ENCODE measurements around the gene VWF.

Gene VWF

GRCh38 chr12:6078398-6079096 is 45.9 kb downstream of the VWF start:
- Mint-ChIP-seq H3K4me1 (peaks cover 24% of the 10 kb centered on the region), H3K4me3 (no peak overlapping the region), H3K27ac (ENCODE audit: low read depth) (no peak overlapping the region), H3K36me3 (ENCODE audit: insufficient read depth) (no peaks in the 10 kb centered on the region), H3K9me3 (no peaks in the 10 kb centered on the region), H3K27me3 (peaks cover 64% of the 10 kb centered on the region)
- DNase-seq (ENCODE audit: low spot score in 2 of 2): no peak
- ATAC-seq (replicated peaks; ENCODE audit: extremely low read depth, poor library complexity, severe bottlenecking): no peak

- H3K27me3 Mint-ChIP-seq: peaks cover 73% of the 10 kb centered on the region
- H3K9me3 Mint-ChIP-seq: no peaks in the 10 kb centered on the region
- no peaks in the 10 kb centered on the region for H3K36me3 Mint-ChIP-seq (ENCODE audit: insufficient read depth)
- H3K4me3 Mint-ChIP-seq: no peak overlapping the region
- peaks cover 24% of the 10 kb centered on the region for H3K4me1 Mint-ChIP-seq
- no peak for DNase-seq (ENCODE audit: low spot score in 2 of 2)
- no peak overlapping the region for H3K27ac Mint-ChIP-seq (ENCODE audit: low read depth)
- ATAC-seq (replicated peaks; ENCODE audit: extremely low read depth, poor library complexity, severe bottlenecking): no peak
These were observed 46.8 kb downstream of the VWF start for GRCh38 chr12:6077692-6078083.

GRCh38 chr12:6076776-6077691 is 47.4 kb downstream of the VWF start:
- Mint-ChIP-seq H3K27ac (ENCODE audit: low read depth) (no peak overlapping the region), H3K4me1 (peaks cover 24% of the 10 kb centered on the region), H3K27me3 (peaks cover 79% of the 10 kb centered on the region), H3K4me3 (no peak overlapping the region), H3K36me3 (ENCODE audit: insufficient read depth) (peaks cover 1% of the 10 kb centered on the region), H3K9me3 (no peaks in the 10 kb centered on the region)
- no peak for ATAC-seq (replicated peaks; ENCODE audit: extremely low read depth, poor library complexity, severe bottlenecking)
- DNase-seq (ENCODE audit: low spot score in 2 of 2): no peak

GRCh38 chr12:6076346-6076745 is 48.1 kb downstream of the VWF start:
- DNase-seq (ENCODE audit: low spot score in 2 of 2): no peak
- Mint-ChIP-seq H3K36me3 (ENCODE audit: insufficient read depth) (peaks cover 2% of the 10 kb centered on the region), H3K27ac (ENCODE audit: low read depth) (no peak overlapping the region), H3K4me1 (peaks cover 24% of the 10 kb centered on the region), H3K9me3 (no peaks in the 10 kb centered on the region), H3K4me3 (no peak overlapping the region), H3K27me3 (peaks cover 86% of the 10 kb centered on the region)
- no peak for ATAC-seq (replicated peaks; ENCODE audit: extremely low read depth, poor library complexity, severe bottlenecking)

- Mint-ChIP-seq H3K4me3 (peak overlapping the region; percentile 75), H3K9me3 (no peaks in the 10 kb centered on the region), H3K4me1 (peaks cover 24% of the 10 kb centered on the region), H3K36me3 (ENCODE audit: insufficient read depth) (peaks cover 2% of the 10 kb centered on the region), H3K27ac (ENCODE audit: low read depth) (peak overlapping the region; percentile 7), H3K27me3 (peaks cover 82% of the 10 kb centered on the region)
- ATAC-seq (replicated peaks; ENCODE audit: extremely low read depth, poor library complexity, severe bottlenecking) (peak; percentile 39), DNase-seq (ENCODE audit: low spot score in 2 of 2) (no peak)
These were observed 49.4 kb downstream of the VWF start for GRCh38 chr12:6074979-6075585.

- Mint-ChIP-seq H3K36me3 (ENCODE audit: insufficient read depth) (peaks cover 2% of the 10 kb centered on the region), H3K4me3 (peak overlapping the region; percentile 75), H3K9me3 (no peaks in the 10 kb centered on the region), H3K4me1 (peaks cover 27% of the 10 kb centered on the region), H3K27ac (ENCODE audit: low read depth) (peak overlapping the region; percentile 7), H3K27me3 (peaks cover 77% of the 10 kb centered on the region)
- DNase-seq (ENCODE audit: low spot score in 2 of 2) (no peak), ATAC-seq (replicated peaks; ENCODE audit: extremely low read depth, poor library complexity, severe bottlenecking) (peak; percentile 78)
These were observed 50.0 kb downstream of the VWF start for GRCh38 chr12:6074427-6074826.

- peaks cover 74% of the 10 kb centered on the region for H3K27me3 Mint-ChIP-seq
- ATAC-seq (replicated peaks; ENCODE audit: extremely low read depth, poor library complexity, severe bottlenecking): no peak
These were observed 51.0 kb downstream of the VWF start for GRCh38 chr12:6073426-6073825.

GRCh38 chr12:6072302-6072752 is 52.1 kb downstream of the VWF start:
- no peaks in the 10 kb centered on the region for H3K9me3 Mint-ChIP-seq
- H3K4me3 Mint-ChIP-seq: no peak overlapping the region
- H3K36me3 Mint-ChIP-seq (ENCODE audit: insufficient read depth): peaks cover 2% of the 10 kb centered on the region
- ATAC-seq (replicated peaks; ENCODE audit: extremely low read depth, poor library complexity, severe bottlenecking): no peak
- H3K4me1 Mint-ChIP-seq: peaks cover 31% of the 10 kb centered on the region
- no peak overlapping the region for H3K27ac Mint-ChIP-seq (ENCODE audit: low read depth)
- H3K27me3 Mint-ChIP-seq: peaks cover 65% of the 10 kb centered on the region
- DNase-seq (ENCODE audit: low spot score in 2 of 2): no peak

More at GRCh38 chr12:6073426-6073825, 51.0 kb downstream of the VWF start:
- peaks cover 2% of the 10 kb centered on the region for H3K36me3 Mint-ChIP-seq (ENCODE audit: insufficient read depth)
- no peak for DNase-seq (ENCODE audit: low spot score in 2 of 2)
- H3K4me3 Mint-ChIP-seq: no peak overlapping the region
- H3K4me1 Mint-ChIP-seq: peaks cover 31% of the 10 kb centered on the region
- H3K9me3 Mint-ChIP-seq: no peaks in the 10 kb centered on the region
- H3K27ac Mint-ChIP-seq (ENCODE audit: low read depth): no peak overlapping the region

- Mint-ChIP-seq H3K9me3 (no peaks in the 10 kb centered on the region), H3K4me1 (peaks cover 31% of the 10 kb centered on the region), H3K27ac (ENCODE audit: low read depth) (no peak overlapping the region), H3K4me3 (no peak overlapping the region), H3K36me3 (ENCODE audit: insufficient read depth) (peaks cover 2% of the 10 kb centered on the region), H3K27me3 (peaks cover 64% of the 10 kb centered on the region)
- ATAC-seq (replicated peaks; ENCODE audit: extremely low read depth, poor library complexity, severe bottlenecking) (no peak), DNase-seq (ENCODE audit: low spot score in 2 of 2) (no peak)
These were observed 52.9 kb downstream of the VWF start for GRCh38 chr12:6071589-6071988.

- no peak for ATAC-seq (replicated peaks; ENCODE audit: extremely low read depth, poor library complexity, severe bottlenecking)
- H3K4me3 Mint-ChIP-seq: no peak overlapping the region
- peaks cover 25% of the 10 kb centered on the region for H3K4me1 Mint-ChIP-seq
- H3K27me3 Mint-ChIP-seq: peaks cover 64% of the 10 kb centered on the region
- no peak for DNase-seq (ENCODE audit: low spot score in 2 of 2)
- no peaks in the 10 kb centered on the region for H3K9me3 Mint-ChIP-seq
- no peak overlapping the region for H3K27ac Mint-ChIP-seq (ENCODE audit: low read depth)
- H3K36me3 Mint-ChIP-seq (ENCODE audit: insufficient read depth): peaks cover 2% of the 10 kb centered on the region
These were observed 53.8 kb downstream of the VWF start for GRCh38 chr12:6070472-6071257.

GRCh38 chr12:6069437-6070093 is 54.9 kb downstream of the VWF start:
- peak; percentile 46 for ATAC-seq (replicated peaks; ENCODE audit: extremely low read depth, poor library complexity, severe bottlenecking)
- Mint-ChIP-seq H3K27ac (ENCODE audit: low read depth) (peak overlapping the region; percentile 2), H3K4me3 (no peak overlapping the region), H3K27me3 (peaks cover 60% of the 10 kb centered on the region), H3K9me3 (no peaks in the 10 kb centered on the region), H3K36me3 (ENCODE audit: insufficient read depth) (peaks cover 2% of the 10 kb centered on the region), H3K4me1 (peaks cover 14% of the 10 kb centered on the region)
- no peak for DNase-seq (ENCODE audit: low spot score in 2 of 2)

All from central memory CD8-positive, alpha-beta T cell (primary cell).